Measurements from ENCODE around the gene NECAB3. TPM values are rescaled to one million over a fixed set of nuclear protein-coding genes. Genes with fewer than 3 reads are reported as not detected.

The NECAB3 gene
- total RNA-seq, 1 donor from 2014 or later: 19.5 TPM

DNA sequence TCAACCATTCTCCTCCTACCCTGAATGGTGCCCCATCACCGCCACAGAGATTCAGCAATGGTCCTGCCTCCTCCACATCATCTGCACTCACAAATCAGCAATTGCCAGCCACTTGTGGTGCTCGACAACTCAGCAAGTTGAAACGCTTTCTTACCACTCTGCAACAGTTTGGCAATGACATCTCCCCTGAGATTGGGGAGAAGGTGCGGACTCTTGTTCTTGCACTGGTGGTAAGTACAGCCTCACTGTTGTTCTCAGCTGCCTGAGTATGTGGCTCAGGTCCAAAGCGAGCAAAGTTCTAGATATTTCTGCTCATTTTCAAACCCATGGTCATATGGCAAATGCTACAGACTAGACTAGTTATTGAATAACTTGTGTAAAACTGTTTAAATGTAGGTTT lies 63.1 kb downstream of the NECAB3 start:
- no peak overlapping the region for H3K4me3 Mint-ChIP-seq (ENCODE audit: unreplicated experiment)
- peaks cover 2% of the 10 kb centered on the region for H3K36me3 Mint-ChIP-seq (ENCODE audit: low read depth, unreplicated experiment)
- DNase-seq (ENCODE audit: low read depth) (no peak), FAIRE-seq (no peak)
- no peak overlapping the region for H3K27ac Mint-ChIP-seq (ENCODE audit: unreplicated experiment)
- H3K27me3 Mint-ChIP-seq (ENCODE audit: low read depth, unreplicated experiment): no peaks in the 10 kb centered on the region
- H4K20me1 ChIP-seq (ENCODE audit: insufficient read depth, low read length): no peaks in the 10 kb centered on the region
- H3K9ac ChIP-seq (ENCODE audit: low read length): no peak overlapping the region
- H3K27me3 ChIP-seq (ENCODE audit: insufficient read depth, low read length): no peaks in the 10 kb centered on the region
- H3K4me3 ChIP-seq (ENCODE audit: insufficient read depth, low read depth, low read length): no peak overlapping the region
- no peaks in the 10 kb centered on the region for H3K4me1 Mint-ChIP-seq (ENCODE audit: low read depth, unreplicated experiment)
- no peak overlapping the region for H2AFZ ChIP-seq (ENCODE audit: low read depth, low read length)
- H3K79me2 ChIP-seq (ENCODE audit: insufficient read depth, low read length): no peaks in the 10 kb centered on the region
- no peaks in the 10 kb centered on the region for H3K9me3 ChIP-seq (ENCODE audit: insufficient read depth, low read depth, low read length)
- H3K27ac ChIP-seq (ENCODE audit: low read depth, low read length): no peak overlapping the region
- TF ChIP-seq EZH2 (IDR thresholded peaks at IDR 0.05; ENCODE audit: insufficient read depth, low read length): no peak
- TF ChIP-seq, protein P1, sequence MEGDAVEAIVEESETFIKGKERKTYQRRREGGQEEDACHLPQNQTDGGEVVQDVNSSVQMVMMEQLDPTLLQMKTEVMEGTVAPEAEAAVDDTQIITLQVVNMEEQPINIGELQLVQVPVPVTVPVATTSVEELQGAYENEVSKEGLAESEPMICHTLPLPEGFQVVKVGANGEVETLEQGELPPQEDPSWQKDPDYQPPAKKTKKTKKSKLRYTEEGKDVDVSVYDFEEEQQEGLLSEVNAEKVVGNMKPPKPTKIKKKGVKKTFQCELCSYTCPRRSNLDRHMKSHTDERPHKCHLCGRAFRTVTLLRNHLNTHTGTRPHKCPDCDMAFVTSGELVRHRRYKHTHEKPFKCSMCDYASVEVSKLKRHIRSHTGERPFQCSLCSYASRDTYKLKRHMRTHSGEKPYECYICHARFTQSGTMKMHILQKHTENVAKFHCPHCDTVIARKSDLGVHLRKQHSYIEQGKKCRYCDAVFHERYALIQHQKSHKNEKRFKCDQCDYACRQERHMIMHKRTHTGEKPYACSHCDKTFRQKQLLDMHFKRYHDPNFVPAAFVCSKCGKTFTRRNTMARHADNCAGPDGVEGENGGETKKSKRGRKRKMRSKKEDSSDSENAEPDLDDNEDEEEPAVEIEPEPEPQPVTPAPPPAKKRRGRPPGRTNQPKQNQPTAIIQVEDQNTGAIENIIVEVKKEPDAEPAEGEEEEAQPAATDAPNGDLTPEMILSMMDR (IDR thresholded peaks at IDR 0.05; ENCODE audit: insufficient read depth, low read depth, low read length): no peak
- H3K9me3 Mint-ChIP-seq (ENCODE audit: unreplicated experiment): no peaks in the 10 kb centered on the region
- H3K36me3 ChIP-seq (ENCODE audit: insufficient read depth, low read length): peaks cover 7% of the 10 kb centered on the region
- no peaks in the 10 kb centered on the region for H3K4me1 ChIP-seq (ENCODE audit: insufficient read depth, low read length)
- no peak overlapping the region for H3K4me2 ChIP-seq (ENCODE audit: low read length)

DNA sequence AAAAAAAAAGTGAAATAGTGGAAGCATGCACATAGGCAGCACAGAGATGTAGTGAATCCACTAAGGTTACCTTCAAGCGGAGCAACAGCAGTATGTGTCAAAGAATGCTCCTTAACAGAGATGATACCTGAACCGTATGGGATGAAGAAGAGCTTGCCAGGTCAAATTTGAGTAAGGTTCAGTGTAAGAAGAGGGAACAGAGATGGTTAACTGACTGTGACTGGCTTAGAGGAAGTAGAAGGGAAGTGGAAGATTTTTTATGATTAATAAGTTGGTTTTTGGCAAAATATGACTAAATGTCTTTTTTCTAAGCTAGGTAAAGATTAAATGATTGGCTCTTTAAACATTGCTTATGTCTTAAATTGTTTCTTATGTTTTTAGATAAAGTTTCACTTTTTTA lies 64.7 kb downstream of the NECAB3 start:
- no peak for FAIRE-seq
- H2AFZ ChIP-seq (ENCODE audit: low read depth, low read length): no peak overlapping the region
- TF ChIP-seq EZH2 (IDR thresholded peaks at IDR 0.05; ENCODE audit: insufficient read depth, low read length): no peak
- TF ChIP-seq, protein P1 (IDR thresholded peaks at IDR 0.05; ENCODE audit: insufficient read depth, low read depth, low read length): no peak

More for the DNA sequence above, 64.7 kb downstream of the NECAB3 start:
- Histone ChIP-seq H3K9ac (ENCODE audit: low read length) (no peak overlapping the region), H3K27ac (ENCODE audit: low read depth, low read length) (no peak overlapping the region), H3K9me3 (ENCODE audit: insufficient read depth, low read depth, low read length) (no peaks in the 10 kb centered on the region), H3K27me3 (ENCODE audit: insufficient read depth, low read length) (no peaks in the 10 kb centered on the region), H3K4me2 (ENCODE audit: low read length) (no peak overlapping the region), H4K20me1 (ENCODE audit: insufficient read depth, low read length) (no peaks in the 10 kb centered on the region), H3K79me2 (ENCODE audit: insufficient read depth, low read length) (no peaks in the 10 kb centered on the region), H3K4me3 (ENCODE audit: insufficient read depth, low read depth, low read length) (no peak overlapping the region), H3K36me3 (ENCODE audit: insufficient read depth, low read length) (peaks cover 7% of the 10 kb centered on the region), H3K4me1 (ENCODE audit: insufficient read depth, low read length) (no peaks in the 10 kb centered on the region)
- Mint-ChIP-seq H3K27me3 (ENCODE audit: low read depth, unreplicated experiment) (no peaks in the 10 kb centered on the region), H3K36me3 (ENCODE audit: low read depth, unreplicated experiment) (peaks cover 2% of the 10 kb centered on the region), H3K9me3 (ENCODE audit: unreplicated experiment) (no peaks in the 10 kb centered on the region), H3K4me1 (ENCODE audit: low read depth, unreplicated experiment) (no peaks in the 10 kb centered on the region), H3K4me3 (ENCODE audit: unreplicated experiment) (no peak overlapping the region), H3K27ac (ENCODE audit: unreplicated experiment) (no peak overlapping the region)
- no peak for DNase-seq (ENCODE audit: low read depth)

Other genes with a start within 250 kb of the NECAB3 start
- 7.1 and 9.6 TPM in 2 replicates for gene SNTA1, start 230.7 kb downstream of the NECAB3 start, total RNA-seq
- gene CBFA2T2, start 184.3 kb downstream of the NECAB3 start, total RNA-seq: 12.2 and 14.6 TPM in 2 replicates
- gene C20orf144, start 12.1 kb downstream of the NECAB3 start, total RNA-seq: 0.16 TPM in 1 of 2 replicates, not detected in the other
- gene ACTL10, start 7.5 kb downstream of the NECAB3 start, total RNA-seq: 1.1 and 1.4 TPM in 2 replicates
- 1.6 and 2.3 TPM in 2 replicates for gene E2F1, start 12.0 kb upstream of the NECAB3 start, total RNA-seq
- gene PXMP4, start 45.9 kb upstream of the NECAB3 start, total RNA-seq: 1.1 and 1.2 TPM in 2 replicates
- gene ZNF341, start 57.6 kb upstream of the NECAB3 start, total RNA-seq: 1.9 and 2.0 TPM in 2 replicates
- 85.0 and 90.6 TPM in 2 replicates for gene CHMP4B, start 136.9 kb upstream of the NECAB3 start, total RNA-seq